GM23248 (cell line): ENCODE results near the gene TLR2.

Source experiments
- EZH2 ChIP-seq: fragments of 200-600 bp; sonication (generic); IDR thresholded peaks from 2 replicates; pipeline ENCODE4 v1.6.1; 2018; ENCODE audit warnings: antibody characterized with exemption, mild to moderate bottlenecking; ENCODE audit not compliant: insufficient read depth, poor library complexity, severe bottlenecking
- EZH2phosphoT487 ChIP-seq: fragments of 200-600 bp; sonication (generic); IDR thresholded peaks from 2 replicates; pipeline ENCODE4 v1.6.1; 2018; ENCODE audit warnings: antibody characterized with exemption, moderate library complexity, mild to moderate bottlenecking, low read depth; ENCODE audit not compliant: insufficient read depth

- TF ChIP-seq EZH2 (no peak), EZH2phosphoT487 (no peak)
Observed at GRCh38 chr4:153679486-153679885, 4.6 kb upstream of the TLR2 start.
